Measurements from ENCODE around the gene CXXC1.

DNA sequence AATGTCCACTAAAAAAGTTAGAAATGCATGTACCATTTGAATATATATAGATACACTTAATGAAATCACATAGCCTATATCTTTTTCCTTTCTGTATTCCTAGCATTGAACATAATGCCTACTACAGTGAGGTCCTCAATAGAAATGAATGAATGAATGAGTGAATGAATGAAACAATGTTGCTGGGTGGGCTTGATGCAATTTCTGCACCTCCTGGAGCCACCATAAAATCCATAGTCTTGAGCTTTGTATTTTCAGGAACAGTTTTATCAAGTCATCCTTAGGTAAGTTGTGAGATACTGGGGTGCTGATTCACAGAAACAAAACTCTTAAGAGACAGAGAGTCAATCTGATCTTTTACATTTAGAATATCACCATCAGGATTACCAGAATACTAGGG lies 24.5 kb downstream of the CXXC1 start:
- TF ChIP-seq EZH2phosphoT487 (conservative IDR thresholded peaks at IDR 0.05; ENCODE audit: low read length): no peak
- TF ChIP-seq, protein P1, sequence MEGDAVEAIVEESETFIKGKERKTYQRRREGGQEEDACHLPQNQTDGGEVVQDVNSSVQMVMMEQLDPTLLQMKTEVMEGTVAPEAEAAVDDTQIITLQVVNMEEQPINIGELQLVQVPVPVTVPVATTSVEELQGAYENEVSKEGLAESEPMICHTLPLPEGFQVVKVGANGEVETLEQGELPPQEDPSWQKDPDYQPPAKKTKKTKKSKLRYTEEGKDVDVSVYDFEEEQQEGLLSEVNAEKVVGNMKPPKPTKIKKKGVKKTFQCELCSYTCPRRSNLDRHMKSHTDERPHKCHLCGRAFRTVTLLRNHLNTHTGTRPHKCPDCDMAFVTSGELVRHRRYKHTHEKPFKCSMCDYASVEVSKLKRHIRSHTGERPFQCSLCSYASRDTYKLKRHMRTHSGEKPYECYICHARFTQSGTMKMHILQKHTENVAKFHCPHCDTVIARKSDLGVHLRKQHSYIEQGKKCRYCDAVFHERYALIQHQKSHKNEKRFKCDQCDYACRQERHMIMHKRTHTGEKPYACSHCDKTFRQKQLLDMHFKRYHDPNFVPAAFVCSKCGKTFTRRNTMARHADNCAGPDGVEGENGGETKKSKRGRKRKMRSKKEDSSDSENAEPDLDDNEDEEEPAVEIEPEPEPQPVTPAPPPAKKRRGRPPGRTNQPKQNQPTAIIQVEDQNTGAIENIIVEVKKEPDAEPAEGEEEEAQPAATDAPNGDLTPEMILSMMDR (IDR thresholded peaks at IDR 0.05; ENCODE audit: insufficient read depth, low read length, poor library complexity, severe bottlenecking): no peak

Measured in SU-DHL-6 (cell line).